Trophoblast cell (in vitro differentiated cells and primary cell): ENCODE results near the gene FHOD3.

Source experiments
- DNase-seq, 2 donors: peaks; one replicate each; pipeline ENCODE4 v3.0.0-alpha.2; 2016
- H2AFZ ChIP-seq: 2 replicates; pipeline ENCODE4 v1.6.1; 2013; ENCODE audit warnings: low read length, moderate library complexity, mild to moderate bottlenecking; ENCODE audit not compliant: insufficient read depth, poor library complexity
- H2AK5ac ChIP-seq: 2 replicates; pipeline ENCODE4 v1.6.1; 2013; ENCODE audit warnings: mild to moderate bottlenecking, low read length
- H2BK120ac ChIP-seq: 2 replicates; pipeline ENCODE4 v1.6.1; 2013; ENCODE audit warnings: low read length, mild to moderate bottlenecking, moderate library complexity; ENCODE audit not compliant: insufficient read depth, poor library complexity
- H2BK12ac ChIP-seq: 2 replicates; pipeline ENCODE4 v1.6.1; 2013; ENCODE audit warnings: mild to moderate bottlenecking, low read length, moderate library complexity
- H2BK5ac ChIP-seq: 2 replicates; pipeline ENCODE4 v1.6.1; 2013; ENCODE audit warnings: low read length, low read depth, moderate library complexity, mild to moderate bottlenecking; ENCODE audit not compliant: poor library complexity
- H3K14ac ChIP-seq: 2 replicates; pipeline ENCODE4 v1.6.1; 2013; ENCODE audit warnings: mild to moderate bottlenecking, low read length
- H3K18ac ChIP-seq: 2 replicates; pipeline ENCODE4 v1.6.1; 2013; ENCODE audit warnings: mild to moderate bottlenecking, low read length
- H3K23ac ChIP-seq: 2 replicates; pipeline ENCODE4 v1.6.1; 2013; ENCODE audit warnings: low read length
- H3K27ac ChIP-seq: 2 replicates; pipeline ENCODE4 v1.5.1; 2013; ENCODE audit warnings: low read depth, mild to moderate bottlenecking, inconsistent platforms, low read length, moderate library complexity
- H3K27me3 ChIP-seq: 2 replicates; pipeline ENCODE4 v1.6.1; 2013; ENCODE audit warnings: inconsistent platforms, mild to moderate bottlenecking, low read length, moderate library complexity; ENCODE audit not compliant: insufficient read depth
- H3K36me3 ChIP-seq, 2 experiments: 1 replicate in 1 of 2; 2 replicates in 1 of 2; pipeline ENCODE4 v1.6.1; 2013; ENCODE audit warnings: low read length in 2 of 2, mild to moderate bottlenecking in 2 of 2, moderate library complexity in 1 of 2; ENCODE audit not compliant: insufficient read depth in 2 of 2, control insufficient read depth in 1 of 2
- H3K4ac ChIP-seq: 2 replicates; pipeline ENCODE4 v1.6.1; 2013; ENCODE audit warnings: low read depth, mild to moderate bottlenecking, low read length, moderate library complexity
- H3K4me1 ChIP-seq, 2 experiments: 1 replicate in 1 of 2; 2 replicates in 1 of 2; pipeline ENCODE4 v1.6.1; 2013; ENCODE audit warnings: low read length in 2 of 2, mild to moderate bottlenecking in 2 of 2, moderate library complexity in 1 of 2; ENCODE audit not compliant: insufficient read depth in 2 of 2, control insufficient read depth in 1 of 2
- H3K4me2 ChIP-seq: 2 replicates; pipeline ENCODE4 v1.6.1; 2013; ENCODE audit warnings: inconsistent platforms, mild to moderate bottlenecking, low read length, moderate library complexity
- H3K4me3 ChIP-seq: 2 replicates; pipeline ENCODE4 v1.5.1; 2013; ENCODE audit warnings: mild to moderate bottlenecking, low read depth, low read length, inconsistent platforms
- H3K79me1 ChIP-seq: one replicate; pipeline ENCODE4 v1.6.1; 2013; ENCODE audit warnings: low read length
- H3K79me2 ChIP-seq: 2 replicates; pipeline ENCODE4 v1.6.1; 2013; ENCODE audit warnings: low read length, mild to moderate bottlenecking; ENCODE audit not compliant: control insufficient read depth, insufficient read depth, poor library complexity
- H3K9ac ChIP-seq: 2 replicates; pipeline ENCODE4 v1.6.1; 2013; ENCODE audit warnings: mild to moderate bottlenecking, low read length
- H3K9me3 ChIP-seq: 2 replicates; pipeline ENCODE4 v1.6.1; 2013; ENCODE audit warnings: low read depth, mild to moderate bottlenecking, control low read depth, inconsistent platforms, low read length; ENCODE audit not compliant: insufficient read depth
- H4K12ac ChIP-seq: 2 replicates; pipeline ENCODE4 v1.6.1; 2013; ENCODE audit warnings: low read depth, mild to moderate bottlenecking, low read length, moderate library complexity
- H4K8ac ChIP-seq: 2 replicates; pipeline ENCODE4 v1.6.1; 2013; ENCODE audit warnings: low read depth, mild to moderate bottlenecking, low read length, moderate library complexity
- H4K91ac ChIP-seq: one replicate; pipeline ENCODE4 v1.6.1; 2013; ENCODE audit warnings: low read depth, mild to moderate bottlenecking, low read length, moderate library complexity
- WGBS: extraction: QIAGEN DNeasy Blood & Tissue Kit; methylation state at CpG from one replicate; pipeline ENCODE4 v1.1.7; 2013; ENCODE audit warnings: missing lambda C conversion rate; ENCODE audit not compliant: insufficient read length, insufficient coverage; ENCODE audit errors: extremely low coverage; 5-methylcytosine and 5-hydroxymethylcytosine counted together

FHOD3 gene

GRCh38 chr18:36501100-36501499 is 203.6 kb downstream of the FHOD3 start:
- Histone ChIP-seq H2BK12ac (no peak overlapping the region), H3K79me2 (no peaks in the 10 kb centered on the region), H3K14ac (no peak overlapping the region), H3K18ac (no peak overlapping the region), H3K9me3 (no peaks in the 10 kb centered on the region), H2BK120ac (no peak overlapping the region), H2BK5ac (no peak overlapping the region), H3K27me3 (no peaks in the 10 kb centered on the region), H3K4me3 (no peak overlapping the region), H3K36me3 (peaks cover 0 to 6% of the 10 kb centered on the region in 2 experiments), H2AFZ (no peak overlapping the region), H3K4ac (no peak overlapping the region), H4K8ac (no peak overlapping the region), H3K9ac (no peak overlapping the region), H3K4me2 (no peak overlapping the region), H2AK5ac (no peak overlapping the region), H4K91ac (no peak overlapping the region), H3K27ac (no peak overlapping the region), H4K12ac (no peak overlapping the region), H3K4me1 (peaks cover 0 to 5% of the 10 kb centered on the region in 2 experiments), H3K79me1 (no peaks in the 10 kb centered on the region), H3K23ac (no peak overlapping the region)
- DNase-seq, result no peak
- WGBS, result no CpG with 5 or more reads among the region's 2 CpGs

GRCh38 chr18:36503477-36503876 is 206.0 kb downstream of the FHOD3 start:
- no peak overlapping the region for H3K18ac ChIP-seq
- no peak overlapping the region for H2BK12ac ChIP-seq
- peaks cover 0 to 4% of the 10 kb centered on the region in 2 experiments for H3K4me1 ChIP-seq
- H3K4me3 ChIP-seq, result no peak overlapping the region
- no peak overlapping the region for H2BK120ac ChIP-seq
- no peaks in the 10 kb centered on the region for H3K27me3 ChIP-seq
- H3K23ac ChIP-seq, result peak overlapping the region; percentile 81
- peaks cover 0 to 6% of the 10 kb centered on the region in 2 experiments for H3K36me3 ChIP-seq
- H3K14ac ChIP-seq, result no peak overlapping the region
- H4K12ac ChIP-seq, result no peak overlapping the region
- no peak overlapping the region for H2AFZ ChIP-seq
- no peak overlapping the region for H3K27ac ChIP-seq
- no peak overlapping the region for H3K9ac ChIP-seq
- no peak overlapping the region for H4K8ac ChIP-seq
- no peak overlapping the region for H4K91ac ChIP-seq
- H3K79me1 ChIP-seq, result no peaks in the 10 kb centered on the region
- no peaks in the 10 kb centered on the region for H3K9me3 ChIP-seq
- H2BK5ac ChIP-seq, result no peak overlapping the region
- H3K4ac ChIP-seq, result no peak overlapping the region
- no peak overlapping the region for H2AK5ac ChIP-seq
- H3K4me2 ChIP-seq, result no peak overlapping the region
- no peaks in the 10 kb centered on the region for H3K79me2 ChIP-seq
- WGBS, result no CpG with 5 or more reads among the region's 3 CpGs
- peak in 1 of 2 donors; percentile 37 for DNase-seq

GRCh38 chr18:36504928-36505327 is 207.4 kb downstream of the FHOD3 start:
- Histone ChIP-seq H3K79me2 (no peaks in the 10 kb centered on the region), H2BK5ac (no peak overlapping the region), H3K18ac (no peak overlapping the region), H3K9ac (no peak overlapping the region), H3K4me1 (peaks cover 0 to 4% of the 10 kb centered on the region in 2 experiments), H3K4me2 (no peak overlapping the region), H2AK5ac (no peak overlapping the region), H3K14ac (no peak overlapping the region), H3K36me3 (peaks cover 0 to 9% of the 10 kb centered on the region in 2 experiments), H2BK120ac (no peak overlapping the region), H4K91ac (no peak overlapping the region), H3K27ac (no peak overlapping the region), H3K27me3 (no peaks in the 10 kb centered on the region), H3K4me3 (no peak overlapping the region), H2AFZ (no peak overlapping the region), H3K79me1 (no peaks in the 10 kb centered on the region), H3K23ac (no peak overlapping the region), H2BK12ac (no peak overlapping the region), H4K8ac (no peak overlapping the region), H4K12ac (no peak overlapping the region), H3K9me3 (no peaks in the 10 kb centered on the region), H3K4ac (no peak overlapping the region)
- WGBS, result no CpG with 5 or more reads among the region's 2 CpGs
- DNase-seq, result no peak

- Histone ChIP-seq H3K14ac (no peak overlapping the region), H3K4ac (no peak overlapping the region), H2AK5ac (no peak overlapping the region), H4K8ac (no peak overlapping the region), H3K4me3 (no peak overlapping the region), H4K12ac (no peak overlapping the region), H3K79me1 (no peaks in the 10 kb centered on the region), H3K4me1 (peaks cover 0 to under 1% of the 10 kb centered on the region in 2 experiments), H2BK5ac (no peak overlapping the region), H3K9ac (no peak overlapping the region), H3K36me3 (peaks cover 0 to 9% of the 10 kb centered on the region in 2 experiments), H3K23ac (no peak overlapping the region), H3K4me2 (no peak overlapping the region), H2AFZ (no peak overlapping the region), H4K91ac (no peak overlapping the region), H3K18ac (no peak overlapping the region), H3K79me2 (no peaks in the 10 kb centered on the region), H3K27me3 (no peaks in the 10 kb centered on the region), H3K27ac (no peak overlapping the region), H3K9me3 (no peaks in the 10 kb centered on the region), H2BK120ac (no peak overlapping the region), H2BK12ac (no peak overlapping the region)
- no CpG with 5 or more reads among the region's 1 CpG for WGBS
- DNase-seq, result no peak
Measured at GRCh38 chr18:36505665-36506064, 208.2 kb downstream of the FHOD3 start.
